A549 (cell line): Measurements from ENCODE around the gene IGFBP2. TPM values are rescaled to one million over a fixed set of nuclear protein-coding genes. Genes with fewer than 3 reads are reported as not detected.

Experiments used
- ATAC-seq, 2 experiments: fragments of 200-7000 bp in 1 of 2; fragments of >200 bp in 1 of 2; cut with Nextera tagmentation in 1 of 2; cut with Tn5 transposase in 1 of 2; 3 replicates each; pipeline versions ENCODE4 v1.8.0 to v1.9.1; 2018 to 2020; ENCODE audit warnings: mild to moderate bottlenecking in 1 of 2, moderate library complexity in 1 of 2
- CTCF ChIA-PET: fragments of 300-600 bp; sonication (Branson Sonifier 250); formaldehyde crosslinking; extraction: SDS; loops from one replicate; lab custom pipeline; 2021; ENCODE audit warnings: antibody characterized with exemption, inconsistent platforms; lab: Yijun Ruan, JAX
- POLR2A ChIA-PET: fragments of 350-600 bp; formaldehyde crosslinking; extraction: SDS; loops from one replicate; lab custom pipeline; 2021; ENCODE audit warnings: antibody characterized with exemption, inconsistent platforms; lab: Yijun Ruan, JAX
- DNase-seq, 2 experiments: peaks; one replicate each; pipeline versions ENCODE4 v3.0.0 to v3.0.0-alpha.2; 2011 to 2016; ENCODE audit warnings: low read depth in 1 of 2, low spot score in 1 of 2
- FAIRE-seq: peaks from 2 replicates; lab custom pipeline; 2011; peaks lifted over from hg19 to GRCh38; lab: Jason Lieb, UNC
- H3K27ac ChIP-seq, 2 experiments: fragments of >200 bp; sonication (Bioruptor Twin); formaldehyde crosslinking; 3 replicates each; pipeline ENCODE4 v1.5.1; 2016 to 2017
- H3K4me1 ChIP-seq: fragments of >200 bp; sonication (Bioruptor Twin); formaldehyde crosslinking; 3 replicates; pipeline ENCODE4 v1.6.1; 2016
- H3K4me2 ChIP-seq: fragments of >200 bp; sonication (Bioruptor Twin); formaldehyde crosslinking; 3 replicates; pipeline ENCODE4 v1.6.1; 2016
- H3K4me3 ChIP-seq: fragments of >200 bp; sonication (Bioruptor Twin); formaldehyde crosslinking; 3 replicates; pipeline ENCODE4 v1.5.1; 2016
- H3K9me3 ChIP-seq: fragments of >200 bp; sonication (Bioruptor Twin); formaldehyde crosslinking; 3 replicates; pipeline ENCODE4 v1.6.1; 2016
- BHLHE40 ChIP-seq: IDR thresholded peaks from 2 replicates; pipeline ENCODE4 v1.6.1; 2012; ENCODE audit warnings: low read depth, low read length, inconsistent platforms
- CHD2 ChIP-seq: fragments of 150-350 bp; IDR thresholded peaks from 2 replicates; pipeline ENCODE4 v1.6.1; 2014; ENCODE audit warnings: low read length; ENCODE audit not compliant: partially characterized antibody
- EHF ChIP-seq: fragments of 250-450 bp; sonication (Bioruptor Pico); IDR thresholded peaks from 2 replicates; pipeline ENCODE4 v1.5.0; 2020; ENCODE audit warnings: mild to moderate bottlenecking
- EHMT2 ChIP-seq: fragments of 200-600 bp; sonication (generic); IDR thresholded peaks from 2 replicates; pipeline ENCODE4 v1.6.1; 2016; ENCODE audit warnings: antibody characterized with exemption, low read depth, mild to moderate bottlenecking, moderate library complexity
- ELK1 ChIP-seq: fragments of 150-350 bp; IDR thresholded peaks from 2 replicates; pipeline ENCODE4 v1.6.1; 2014; ENCODE audit warnings: low read depth, mild to moderate bottlenecking, low read length
- FOSL2 ChIP-seq, 2 experiments: fragments of 450-650 bp in 1 of 2; fragments of >200 bp in 1 of 2; sonication (Bioruptor Twin) in 1 of 2; formaldehyde crosslinking; IDR thresholded peaks; 2 replicates each; pipeline versions ENCODE4 v1.5.0 to v1.6.1; 2016 to 2020; ENCODE audit warnings: mild to moderate bottlenecking in 1 of 2, moderate library complexity in 1 of 2
- FOXS1 ChIP-seq: fragments of 250-450 bp; sonication (Bioruptor Pico); IDR thresholded peaks from 2 replicates; pipeline ENCODE4 v1.5.0; 2020; ENCODE audit warnings: mild to moderate bottlenecking, moderate library complexity
- GATA3 ChIP-seq: IDR thresholded peaks from 2 replicates; pipeline ENCODE4 v1.6.1; 2012; ENCODE audit warnings: borderline replicate concordance
- HES2 ChIP-seq: fragments of >200 bp; sonication (Bioruptor Twin); formaldehyde crosslinking; IDR thresholded peaks from 2 replicates; pipeline ENCODE4 v1.6.1; 2016
- KDM5A ChIP-seq: fragments of 200-600 bp; sonication (generic); IDR thresholded peaks from 2 replicates; pipeline ENCODE4 v1.6.1; 2016; ENCODE audit warnings: antibody characterized with exemption, mild to moderate bottlenecking
- POLR2A ChIP-seq: IDR thresholded peaks from 2 replicates; pipeline ENCODE4 v1.6.1; 2012; ENCODE audit warnings: mild to moderate bottlenecking, low read length
- RARB ChIP-seq: fragments of 250-450 bp; sonication (Bioruptor Pico); IDR thresholded peaks from 2 replicates; pipeline ENCODE4 v1.8.0; 2021; ENCODE audit warnings: mild to moderate bottlenecking, moderate library complexity
- SMC3 ChIP-seq: fragments of >200 bp; sonication (Bioruptor Twin); formaldehyde crosslinking; IDR thresholded peaks from 3 replicates; pipeline ENCODE4 v1.6.1; 2018; ENCODE audit warnings: inconsistent platforms
- SREBF2 ChIP-seq: fragments of 450-650 bp; IDR thresholded peaks from 2 replicates; pipeline ENCODE4 v1.6.1; 2014; ENCODE audit warnings: mild to moderate bottlenecking, moderate library complexity
- ZC3H11A ChIP-seq: fragments of 450-650 bp; IDR thresholded peaks from 2 replicates; pipeline ENCODE4 v1.6.1; 2014; ENCODE audit warnings: antibody characterized with exemption, mild to moderate bottlenecking
- WGBS: methylation state at CpG from one replicate; pipeline ENCODE4 v1.1.6; 2017; ENCODE audit errors: missing lambda C conversion rate; 5-methylcytosine and 5-hydroxymethylcytosine counted together
- polyA plus RNA-seq, 4 experiments: library from polyadenylated mRNA; depleted of rRNA in 3 of 4; stranded (reverse); fragments of >200 nt; fragmentation: RNase III in 1 of 4; extraction: RNeasy Plus Mini Kit Qiagen cat#74134 plus additional on column Dnase treatment in 1 of 4; gene quantifications; 2 replicates in 3 of 4; 3 replicates in 1 of 4; pipeline ENCODE4 v1.2.3, GENCODE V29; 2011 to 2017
- TF ChIP-seq, protein P1 (sequence below): fragments of 200-600 bp; sonication (generic); IDR thresholded peaks from 2 replicates; pipeline ENCODE4 v1.6.1; 2016; ENCODE audit warnings: antibody characterized with exemption, mild to moderate bottlenecking, moderate library complexity

The IGFBP2 gene
- polyA plus RNA-seq, 2 of the 4 experiments (the other 2 are of a cell fraction), result 26.1 to 34.9 TPM

DNA sequence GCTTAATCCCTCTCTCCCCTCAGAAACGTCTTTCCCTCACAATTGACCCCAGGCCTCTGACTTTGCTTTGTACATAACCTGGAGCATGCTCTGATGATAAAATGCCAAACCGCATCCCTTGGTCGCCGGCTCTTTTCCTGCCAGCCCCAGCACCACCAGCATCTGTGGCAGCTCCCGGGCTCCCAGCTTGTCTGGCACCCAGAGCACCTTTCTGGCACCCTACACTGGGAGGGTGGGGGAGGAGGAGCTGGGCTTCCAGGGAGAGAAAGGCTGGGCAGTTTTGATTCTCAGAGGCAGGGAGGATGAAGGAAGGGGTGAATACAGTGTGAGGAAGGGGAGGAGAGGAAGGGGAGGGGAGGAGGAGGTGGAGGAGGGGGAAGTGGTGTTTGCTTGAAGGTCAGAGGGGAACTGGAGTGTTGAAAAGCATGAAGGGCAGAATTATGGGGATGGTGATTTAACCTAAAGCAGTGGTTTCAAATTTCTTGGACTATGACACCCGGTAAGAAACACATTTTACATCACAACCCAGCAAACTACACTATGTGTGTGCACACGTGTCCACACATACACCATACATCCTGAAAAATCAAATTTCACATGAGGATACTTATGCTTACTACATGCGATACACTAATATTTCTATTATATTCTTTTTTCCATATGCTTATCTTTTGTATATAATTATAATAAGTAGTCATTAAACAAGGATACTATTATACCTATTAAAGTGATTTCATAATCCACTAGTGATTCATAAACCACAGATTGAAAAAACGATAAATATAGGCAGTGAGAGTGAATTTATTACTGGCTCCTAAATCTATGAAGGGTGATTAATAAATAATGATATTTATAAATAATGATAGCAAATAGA lies 30.0 kb upstream of the IGFBP2 start (continued):
- no peak for TF ChIP-seq ELK1

GRCh38 chr2:216603884-216604245 lies 29.4 kb upstream of the IGFBP2 start:
- WGBS, result 79% methylated on average over 3 of the region's 3 CpGs
- Histone ChIP-seq H3K4me3 (no peak overlapping the region), H3K4me2 (peak overlapping the region; percentile 10; the same call in 1 of the 3 replicates), H3K9me3 (no peaks in the 10 kb centered on the region), H3K4me1 (0 out of 3 replicates have a peak, but pooled peaks cover 7% of the 10 kb centered on the region), H3K27ac (no peak overlapping the region)
- DNase-seq (no peak), ATAC-seq (no peak), FAIRE-seq (no peak)
- ChIA-PET CTCF (no interaction called here), POLR2A (no interaction called here)
- TF ChIP-seq GATA3, result no peak

GRCh38 chr2:216604458-216604857 lies 28.8 kb upstream of the IGFBP2 start:
- ChIA-PET POLR2A (no interaction called here), CTCF (no interaction called here)
- Histone ChIP-seq H3K4me3 (no peak overlapping the region), H3K4me1 (0 out of 3 replicates have a peak, but pooled peaks cover 7% of the 10 kb centered on the region), H3K4me2 (no peak overlapping the region)
- TF ChIP-seq FOXS1 (CRISPR knock-in tag) (no peak), EHF (no peak), HES2 (no peak), EHMT2 (no peak), ELK1 (no peak), FOSL2 (IDR thresholded peaks at IDR 0.05) (no peak), FOSL2 (CRISPR knock-in tag; IDR thresholded peaks at IDR 0.05) (no peak), RARB (CRISPR knock-in tag) (no peak), SMC3 (no peak), BHLHE40 (no peak), POLR2A (no peak), SREBF2 (no peak), CHD2 (no peak), KDM5A (no peak), ZC3H11A (no peak)
- TF ChIP-seq, protein P1, sequence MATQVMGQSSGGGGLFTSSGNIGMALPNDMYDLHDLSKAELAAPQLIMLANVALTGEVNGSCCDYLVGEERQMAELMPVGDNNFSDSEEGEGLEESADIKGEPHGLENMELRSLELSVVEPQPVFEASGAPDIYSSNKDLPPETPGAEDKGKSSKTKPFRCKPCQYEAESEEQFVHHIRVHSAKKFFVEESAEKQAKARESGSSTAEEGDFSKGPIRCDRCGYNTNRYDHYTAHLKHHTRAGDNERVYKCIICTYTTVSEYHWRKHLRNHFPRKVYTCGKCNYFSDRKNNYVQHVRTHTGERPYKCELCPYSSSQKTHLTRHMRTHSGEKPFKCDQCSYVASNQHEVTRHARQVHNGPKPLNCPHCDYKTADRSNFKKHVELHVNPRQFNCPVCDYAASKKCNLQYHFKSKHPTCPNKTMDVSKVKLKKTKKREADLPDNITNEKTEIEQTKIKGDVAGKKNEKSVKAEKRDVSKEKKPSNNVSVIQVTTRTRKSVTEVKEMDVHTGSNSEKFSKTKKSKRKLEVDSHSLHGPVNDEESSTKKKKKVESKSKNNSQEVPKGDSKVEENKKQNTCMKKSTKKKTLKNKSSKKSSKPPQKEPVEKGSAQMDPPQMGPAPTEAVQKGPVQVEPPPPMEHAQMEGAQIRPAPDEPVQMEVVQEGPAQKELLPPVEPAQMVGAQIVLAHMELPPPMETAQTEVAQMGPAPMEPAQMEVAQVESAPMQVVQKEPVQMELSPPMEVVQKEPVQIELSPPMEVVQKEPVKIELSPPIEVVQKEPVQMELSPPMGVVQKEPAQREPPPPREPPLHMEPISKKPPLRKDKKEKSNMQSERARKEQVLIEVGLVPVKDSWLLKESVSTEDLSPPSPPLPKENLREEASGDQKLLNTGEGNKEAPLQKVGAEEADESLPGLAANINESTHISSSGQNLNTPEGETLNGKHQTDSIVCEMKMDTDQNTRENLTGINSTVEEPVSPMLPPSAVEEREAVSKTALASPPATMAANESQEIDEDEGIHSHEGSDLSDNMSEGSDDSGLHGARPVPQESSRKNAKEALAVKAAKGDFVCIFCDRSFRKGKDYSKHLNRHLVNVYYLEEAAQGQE, result no peak
- TF ChIP-seq, all 56 proteins: peak for 0
- H3K27ac ChIP-seq, result no peak overlapping the region
- ATAC-seq (no peak), FAIRE-seq (no peak), DNase-seq (no peak)
- H3K9me3 ChIP-seq, result no peaks in the 10 kb centered on the region
